Keratinocyte (primary cell): ENCODE data around the gene COL9A2. TPM values are rescaled to one million over a fixed set of nuclear protein-coding genes. Genes with fewer than 3 reads are reported as not detected.
A peak's percentile ranks its signal among the peaks of the same experiment; 100 is the strongest.
"Not testable (repeated sequence)": the region's sequence is repeated elsewhere in the genome, so short reads cannot be mapped to it uniquely, and the experiment has no call there.

Experiments
- DNase-seq: peaks from one replicate; pipeline ENCODE4 v3.0.0-alpha.2; 2011; ENCODE audit warnings: low read depth, missing footprints, low spot score
- FAIRE-seq: peaks from 2 replicates; lab custom pipeline; 2011; peaks lifted over from hg19 to GRCh38; lab: Jason Lieb, UNC
- H2AFZ ChIP-seq: 2 replicates; pipeline ENCODE4 v1.6.0; 2012; ENCODE audit warnings: low read length, control low read depth, inconsistent platforms; ENCODE audit not compliant: control insufficient read depth
- H3K27ac ChIP-seq: 2 replicates; pipeline ENCODE4 v1.5.1; 2011; ENCODE audit warnings: low read length; ENCODE audit not compliant: control insufficient read depth, insufficient read depth
- H3K27me3 ChIP-seq: 3 replicates; pipeline ENCODE4 v1.6.0; 2011; ENCODE audit warnings: low read length; ENCODE audit not compliant: control insufficient read depth, insufficient read depth; ENCODE audit errors: extremely low read depth
- H3K36me3 ChIP-seq, 2 experiments: 2 replicates in 1 of 2; 3 replicates in 1 of 2; pipeline ENCODE4 v1.5.1; 2011; ENCODE audit warnings: low read length in 2 of 2, mild to moderate bottlenecking in 1 of 2; ENCODE audit not compliant: control insufficient read depth in 2 of 2, insufficient read depth in 2 of 2; ENCODE audit errors: extremely low read depth in 1 of 2
- H3K4me1 ChIP-seq: 3 replicates; pipeline ENCODE4 v1.5.1; 2011; ENCODE audit warnings: low read length; ENCODE audit not compliant: control insufficient read depth, insufficient read depth; ENCODE audit errors: extremely low read depth
- H3K4me2 ChIP-seq: 3 replicates; pipeline ENCODE4 v1.6.0; 2011; ENCODE audit warnings: low read depth, low read length; ENCODE audit not compliant: control insufficient read depth, insufficient read depth; ENCODE audit errors: extremely low read depth
- H3K4me3 ChIP-seq, 3 experiments: fragments of 200-600 bp in 1 of 3; sonication (generic) in 1 of 3; 2 replicates in 2 of 3; 3 replicates in 1 of 3; pipeline ENCODE4 v1.5.1; 2011 to 2016; ENCODE audit warnings: low read length in 3 of 3, mild to moderate bottlenecking in 3 of 3, control low read depth in 2 of 3, inconsistent platforms in 1 of 3, low read depth in 1 of 3, mixed read lengths in 1 of 3, mixed run types in 1 of 3, moderate library complexity in 1 of 3; ENCODE audit not compliant: control insufficient read depth in 2 of 3, insufficient read depth in 2 of 3; ENCODE audit errors: extremely low read depth in 1 of 3
- H3K79me2 ChIP-seq: 2 replicates; pipeline ENCODE4 v1.6.0; 2012; ENCODE audit warnings: low read length; ENCODE audit not compliant: control insufficient read depth, insufficient read depth
- H3K9ac ChIP-seq: 3 replicates; pipeline ENCODE4 v1.6.0; 2011; ENCODE audit warnings: low read length; ENCODE audit not compliant: control insufficient read depth, insufficient read depth; ENCODE audit errors: extremely low read depth
- H3K9me1 ChIP-seq: 3 replicates; pipeline ENCODE4 v1.6.0; 2011; ENCODE audit warnings: low read length; ENCODE audit not compliant: control insufficient read depth, insufficient read depth; ENCODE audit errors: extremely low read depth
- H3K9me3 ChIP-seq: 2 replicates; pipeline ENCODE4 v1.5.1; 2012; ENCODE audit warnings: low read depth, low read length; ENCODE audit not compliant: control insufficient read depth
- H4K20me1 ChIP-seq: 3 replicates; pipeline ENCODE4 v1.6.0; 2011; ENCODE audit warnings: low read length; ENCODE audit not compliant: control insufficient read depth, insufficient read depth; ENCODE audit errors: extremely low read depth
- EZH2 ChIP-seq: IDR thresholded peaks from one replicate; pipeline ENCODE4 v1.6.1; 2012; ENCODE audit warnings: inconsistent platforms, mild to moderate bottlenecking, low read length, moderate library complexity
- dilution Hi-C: fragments of 300-500 bp; cut with MboI; formaldehyde crosslinking; loops from one replicate; pipeline ENCODE4 v1.7.0; 2020; ENCODE audit warnings: low sequenced_read_pairs; ENCODE audit not compliant: extremely low pct_ligation_motif_present
- polyA plus RNA-seq, 5 experiments: library from polyadenylated mRNA; depleted of rRNA in 3 of 5; stranded (reverse) in 3 of 5; stranded (forward) in 1 of 5; unstranded in 1 of 5; fragments of >200 nt; gene quantifications; 1 replicate in 1 of 5; 2 replicates in 3 of 5; 3 replicates in 1 of 5; pipeline versions ENCODE4 v1.2.1 to v1.2.3, GENCODE V29; 2011 to 2012; ENCODE audit warnings: missing spikeins in 2 of 5, low read depth in 1 of 5, low replicate concordance in 1 of 5
- TF ChIP-seq, protein P1 (sequence below), 3 experiments: IDR thresholded peaks in 1 of 3; conservative IDR thresholded peaks in 1 of 3; optimal IDR thresholded peaks in 1 of 3; 2 replicates in 2 of 3; 3 replicates in 1 of 3; pipeline versions ENCODE3 to v1.5.1; 2011; ENCODE audit warnings: low read length in 3 of 3, mild to moderate bottlenecking in 3 of 3, moderate library complexity in 2 of 3, control low read depth in 1 of 3, inconsistent platforms in 1 of 3; ENCODE audit not compliant: insufficient read depth in 2 of 3; ENCODE audit errors: extremely low read depth in 1 of 3

COL9A2 gene
- polyA plus RNA-seq, 1 donor (not counting 4 experiments of a cell fraction or from before 2014, with no cell fraction given) = 1.6 TPM

DNA sequence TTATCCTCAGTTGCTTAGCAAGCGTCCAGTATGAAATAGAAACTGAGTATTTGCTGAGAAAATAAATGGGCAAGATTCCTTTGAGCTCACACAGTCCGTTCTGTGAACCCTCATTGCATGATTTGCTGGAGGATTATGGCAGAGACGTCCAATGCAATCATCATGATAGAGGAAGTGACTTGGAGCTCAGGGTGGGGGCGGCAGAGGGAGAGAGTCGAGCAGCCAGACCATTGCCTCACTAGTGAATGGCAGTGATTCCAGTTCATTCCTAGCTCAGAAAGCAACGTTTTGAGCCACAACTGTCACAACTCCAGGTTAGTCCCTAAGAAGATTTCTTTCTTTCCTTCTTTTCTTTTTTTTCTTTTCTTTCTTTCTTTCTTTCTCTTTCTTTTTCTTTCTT lies 27.5 kb upstream of the COL9A2 start:
- Histone ChIP-seq H3K27ac (no peak overlapping the region), H3K9ac (no peak overlapping the region), H3K9me1 (no peaks in the 10 kb centered on the region), H2AFZ (peak overlapping the region; percentile 30), H3K27me3 (peaks cover 3% of the 10 kb centered on the region), H3K79me2 (no peaks in the 10 kb centered on the region), H3K36me3 (no peaks in the 10 kb centered on the region), H3K4me2 (peak overlapping the region; percentile 19), H3K4me3 (no peak overlapping the region), H4K20me1 (no peaks in the 10 kb centered on the region), H3K9me3 (no peaks in the 10 kb centered on the region), H3K4me1 (no peaks in the 10 kb centered on the region)
- dilution Hi-C loops = no loop called here
- DNase-seq = no peak
- TF ChIP-seq, protein P1, sequence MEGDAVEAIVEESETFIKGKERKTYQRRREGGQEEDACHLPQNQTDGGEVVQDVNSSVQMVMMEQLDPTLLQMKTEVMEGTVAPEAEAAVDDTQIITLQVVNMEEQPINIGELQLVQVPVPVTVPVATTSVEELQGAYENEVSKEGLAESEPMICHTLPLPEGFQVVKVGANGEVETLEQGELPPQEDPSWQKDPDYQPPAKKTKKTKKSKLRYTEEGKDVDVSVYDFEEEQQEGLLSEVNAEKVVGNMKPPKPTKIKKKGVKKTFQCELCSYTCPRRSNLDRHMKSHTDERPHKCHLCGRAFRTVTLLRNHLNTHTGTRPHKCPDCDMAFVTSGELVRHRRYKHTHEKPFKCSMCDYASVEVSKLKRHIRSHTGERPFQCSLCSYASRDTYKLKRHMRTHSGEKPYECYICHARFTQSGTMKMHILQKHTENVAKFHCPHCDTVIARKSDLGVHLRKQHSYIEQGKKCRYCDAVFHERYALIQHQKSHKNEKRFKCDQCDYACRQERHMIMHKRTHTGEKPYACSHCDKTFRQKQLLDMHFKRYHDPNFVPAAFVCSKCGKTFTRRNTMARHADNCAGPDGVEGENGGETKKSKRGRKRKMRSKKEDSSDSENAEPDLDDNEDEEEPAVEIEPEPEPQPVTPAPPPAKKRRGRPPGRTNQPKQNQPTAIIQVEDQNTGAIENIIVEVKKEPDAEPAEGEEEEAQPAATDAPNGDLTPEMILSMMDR (optimal IDR thresholded peaks at IDR 0.05 in 1 of 3, IDR thresholded peaks at IDR 0.05 in 1 of 3, conservative IDR thresholded peaks at IDR 0.05 in 1 of 3; ENCODE audit: extremely low read depth in 1 of 3, insufficient read depth in 2 of 3, low read length in 3 of 3) = no peak
- TF ChIP-seq EZH2 = no peak
- FAIRE-seq = no peak

DNA sequence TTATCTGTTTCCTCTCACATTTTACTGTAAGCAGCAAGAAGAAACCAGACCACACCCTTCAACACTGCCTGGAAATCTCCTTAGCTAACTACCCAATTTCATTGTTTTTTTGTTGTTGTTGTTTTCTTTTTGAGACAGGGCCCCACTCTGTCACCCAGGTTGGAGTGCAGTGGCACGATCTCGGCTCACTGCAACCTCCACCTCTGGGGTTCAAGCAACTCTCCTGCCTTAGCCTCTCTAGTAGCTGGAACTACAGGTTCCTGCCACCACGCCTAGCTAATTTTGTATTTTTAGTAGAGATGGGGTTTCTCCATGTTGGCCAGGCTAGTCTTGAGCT lies 25.3 kb upstream of the COL9A2 start:
- H3K9ac ChIP-seq, DNase-seq, H3K36me3 ChIP-seq, H3K4me1 ChIP-seq, H3K79me2 ChIP-seq, H3K27me3 ChIP-seq, H4K20me1 ChIP-seq, H3K27ac ChIP-seq, H3K9me1 ChIP-seq, H3K4me3 ChIP-seq, H3K9me3 ChIP-seq, dilution Hi-C loops, FAIRE-seq, H3K4me2 ChIP-seq, H2AFZ ChIP-seq: not testable (repeated sequence)
